Renal pelvis (tissue), 4 donors: ENCODE data around the gene NDUFS7. TPM values are rescaled to one million over a fixed set of nuclear protein-coding genes. Genes with fewer than 3 reads are reported as not detected.
A peak's percentile ranks its signal among the peaks of the same experiment; 100 is the strongest.
"Not testable (repeated sequence)": the region's sequence is repeated elsewhere in the genome, so short reads cannot be mapped to it uniquely, and the experiment has no call there.

Experiments
- DNase-seq: peaks from one replicate; pipeline ENCODE4 v3.0.0-alpha.2; 2013
- polyA plus RNA-seq, 3 donors: library from polyadenylated mRNA; unstranded; fragments of 120-200 nt; gene quantifications; one replicate each; pipeline ENCODE4 v1.2.1, GENCODE V29; 2013; ENCODE audit not compliant: insufficient read length in 3 of 3

NDUFS7 gene
- polyA plus RNA-seq, 3 donors = 76.0 to 98.5 (median 94.2) TPM

DNA sequence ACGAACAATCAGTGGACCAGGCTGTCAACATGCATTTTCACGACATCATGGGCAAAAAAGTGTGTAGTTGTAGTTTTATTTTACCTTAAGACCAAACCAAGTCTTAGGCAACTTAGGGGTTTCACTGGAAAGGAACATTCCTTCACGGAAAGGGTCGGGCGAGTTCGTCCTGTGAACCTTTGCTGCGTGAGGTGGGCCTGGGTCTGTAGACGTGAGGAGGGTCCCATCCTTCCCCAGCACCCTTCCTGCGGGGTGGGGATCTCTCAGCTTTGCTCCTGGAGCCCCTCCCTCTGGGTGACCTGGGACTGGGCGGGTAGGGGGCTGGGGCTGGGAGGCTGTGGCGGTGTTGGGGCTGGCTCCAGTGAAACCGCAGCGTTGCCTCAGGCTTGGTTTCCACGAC is 42.2 kb downstream of the NDUFS7 start:
- no peak for DNase-seq

DNA sequence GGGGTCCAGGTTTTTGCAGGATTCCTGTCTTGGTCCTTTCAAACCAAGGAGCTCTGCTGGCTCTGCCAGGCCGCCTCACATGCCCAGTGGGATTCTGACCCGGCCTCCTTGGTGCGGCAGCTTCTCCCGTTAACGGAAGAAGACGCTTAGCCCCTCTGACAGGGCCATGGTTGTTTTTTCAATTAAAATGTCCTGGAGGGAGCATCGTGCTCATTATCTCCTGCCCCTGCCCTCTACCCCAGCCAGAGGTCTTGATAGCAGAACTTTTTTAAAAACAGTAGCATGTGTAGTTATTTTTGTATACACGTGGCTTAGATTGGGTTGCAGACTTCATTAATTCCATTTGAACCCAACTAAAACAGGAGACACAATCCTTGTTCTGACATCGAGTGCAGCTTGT is 43.0 kb downstream of the NDUFS7 start:
- DNase-seq = no peak

DNA sequence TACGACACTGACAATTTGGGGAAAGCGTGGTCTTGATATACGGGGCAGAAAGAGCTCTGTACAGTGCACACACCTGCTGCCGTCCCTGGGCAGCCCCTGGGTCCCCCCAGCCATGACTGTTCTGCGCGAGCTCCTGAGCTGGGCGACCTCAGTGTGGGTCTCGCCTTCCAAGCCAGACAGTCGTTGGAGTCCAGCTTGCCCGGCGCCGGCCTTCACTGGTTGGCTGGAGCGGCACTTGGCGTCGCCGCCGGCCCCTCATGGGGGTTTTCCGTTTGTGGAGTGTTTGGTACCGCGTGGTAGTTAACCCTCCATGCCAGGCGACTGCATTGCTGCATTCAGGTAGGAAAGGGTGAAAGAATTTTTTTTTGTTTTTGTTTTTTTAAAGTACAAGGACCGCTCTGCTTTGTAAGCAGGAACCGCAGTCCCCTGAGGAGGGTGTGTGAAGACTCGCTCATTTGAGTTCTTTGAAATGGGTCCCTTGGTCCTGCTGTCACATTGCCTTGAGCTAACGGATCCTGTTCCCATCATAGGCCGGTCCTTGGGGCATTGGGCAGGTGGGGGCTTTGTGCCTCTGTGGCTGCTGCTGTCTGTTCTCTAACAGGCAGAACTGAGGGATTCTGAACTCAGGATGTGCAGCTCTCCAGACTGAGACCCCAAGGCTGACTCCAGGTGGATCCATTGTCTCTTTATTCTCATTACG is 43.7 kb downstream of the NDUFS7 start:
- DNase-seq = no peak

DNA sequence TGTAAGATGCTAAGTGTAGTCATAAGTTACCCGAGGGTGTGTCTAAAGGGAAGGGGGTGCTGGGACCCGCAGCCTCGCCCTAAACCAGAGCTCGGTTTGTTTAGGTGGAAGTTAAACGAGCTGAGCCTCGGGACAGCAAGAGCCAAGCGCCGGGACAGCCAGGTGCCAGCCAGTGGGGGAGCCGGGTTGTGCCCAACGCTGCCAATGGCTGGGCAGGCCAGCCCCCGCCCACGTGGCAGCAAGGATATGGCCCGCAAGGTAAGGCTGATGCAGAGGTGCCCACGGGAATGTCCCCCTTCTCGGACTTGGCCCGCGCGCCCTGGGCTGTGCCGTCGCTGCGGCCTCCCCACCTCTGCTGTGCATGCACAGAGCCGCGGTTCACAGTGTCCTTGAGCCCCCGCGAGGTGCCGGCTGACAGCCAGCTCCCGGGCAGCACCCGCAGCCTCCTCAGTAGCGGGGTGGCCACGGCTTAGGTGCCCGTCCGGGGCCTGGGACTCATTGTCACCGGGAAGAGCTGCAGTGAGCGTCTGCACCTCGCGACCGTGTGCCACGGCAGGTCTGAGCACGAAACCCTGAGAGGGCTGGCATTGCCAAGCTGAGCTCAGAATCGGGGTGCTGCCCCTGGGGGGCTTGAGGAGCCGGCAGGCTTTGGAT is 45.2 kb downstream of the NDUFS7 start:
- no peak for DNase-seq

DNA sequence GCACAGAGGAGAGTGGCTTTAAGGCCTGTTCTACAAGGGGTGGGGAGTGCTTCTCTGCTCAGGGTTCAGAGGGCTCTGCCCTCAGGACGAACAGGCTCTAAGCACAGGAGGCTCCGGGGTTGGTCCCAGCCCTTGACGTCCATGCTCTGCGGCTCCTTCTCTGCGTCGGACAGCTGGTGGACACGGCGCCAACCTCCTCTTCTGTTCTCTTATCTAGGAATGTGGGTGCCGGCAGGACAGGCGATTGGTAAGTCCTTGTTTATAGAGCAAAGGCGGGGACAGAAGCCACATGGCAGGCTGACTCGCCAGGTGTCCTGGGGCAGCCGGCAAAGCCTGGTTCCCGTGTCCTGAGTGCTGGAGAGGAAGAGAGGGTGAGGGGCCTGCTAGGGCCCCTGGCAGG is 46.0 kb downstream of the NDUFS7 start:
- no peak for DNase-seq

DNA sequence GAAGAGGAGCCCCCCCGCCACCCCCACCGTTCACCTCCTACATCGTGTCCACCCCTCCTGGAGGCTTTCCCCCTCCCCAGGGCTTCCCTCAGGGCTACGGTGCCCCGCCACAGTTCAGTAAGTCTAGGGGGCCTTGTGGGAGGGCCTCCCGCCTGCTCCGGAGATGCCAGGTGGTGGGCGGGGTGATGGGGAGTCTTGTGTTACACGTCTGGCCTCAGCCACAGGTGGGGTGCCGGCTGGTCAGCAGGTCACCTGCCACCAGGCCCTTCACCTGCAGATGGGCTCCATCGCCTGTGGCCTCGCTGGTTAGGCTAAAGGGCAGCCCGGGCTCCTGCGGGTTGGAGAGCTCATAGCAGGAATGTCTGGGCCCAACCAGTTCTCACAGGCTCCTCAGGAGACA is 46.5 kb downstream of the NDUFS7 start:
- no peak for DNase-seq

DNA sequence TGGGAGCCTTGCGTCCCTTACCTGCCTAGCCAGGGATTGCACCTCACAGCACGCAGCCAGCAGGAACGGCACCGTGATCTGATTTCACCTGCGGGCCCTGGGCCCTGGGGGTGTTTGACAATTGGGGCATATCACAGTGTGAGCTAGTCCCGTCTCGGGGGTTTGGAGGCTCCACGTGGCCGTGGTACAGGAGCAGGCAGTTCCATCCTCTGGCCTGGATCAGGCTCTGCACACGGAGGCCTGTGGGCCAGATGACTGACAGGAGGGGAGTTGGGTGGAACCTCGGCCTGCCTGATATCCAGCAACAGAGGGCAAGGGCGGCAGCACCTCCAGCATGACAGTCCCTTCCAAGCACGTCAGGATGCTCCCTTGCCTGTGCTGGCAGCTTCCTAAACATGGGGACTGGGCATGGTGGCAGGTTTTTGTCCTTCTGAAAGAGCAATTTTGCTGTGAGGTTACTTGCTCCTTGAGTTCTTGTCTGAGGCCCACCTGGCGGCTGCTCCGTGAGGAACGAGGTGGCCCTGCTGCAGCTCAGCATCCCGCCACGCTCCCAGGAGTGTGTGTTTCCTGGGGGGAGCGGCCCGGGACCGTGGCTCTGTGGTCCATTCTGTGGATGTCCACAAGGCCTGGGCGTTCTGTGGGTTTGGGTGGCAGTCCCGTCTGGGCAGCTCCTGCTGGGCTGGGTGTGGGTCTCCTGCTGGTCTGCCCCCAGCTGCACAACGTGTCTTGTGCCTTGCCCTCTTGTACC is 48.2 kb downstream of the NDUFS7 start:
- DNase-seq = no peak

DNA sequence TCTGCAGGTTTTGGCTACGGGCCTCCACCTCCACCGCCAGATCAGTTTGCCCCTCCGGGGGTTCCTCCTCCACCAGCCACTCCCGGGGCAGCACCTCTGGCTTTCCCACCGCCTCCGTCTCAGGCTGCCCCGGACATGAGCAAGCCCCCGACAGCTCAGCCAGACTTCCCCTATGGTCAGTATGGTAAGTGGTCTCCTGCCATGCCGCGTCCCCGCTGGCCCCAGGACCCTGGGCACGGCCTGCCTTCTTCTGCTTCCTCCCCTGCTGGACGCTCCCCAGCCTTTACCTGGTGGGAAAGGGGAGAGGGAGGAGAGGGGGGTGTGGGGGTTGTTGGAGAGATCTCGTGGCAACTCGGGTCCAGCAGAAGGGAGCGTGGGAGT is 48.8 kb downstream of the NDUFS7 start:
- no peak for DNase-seq

DNA sequence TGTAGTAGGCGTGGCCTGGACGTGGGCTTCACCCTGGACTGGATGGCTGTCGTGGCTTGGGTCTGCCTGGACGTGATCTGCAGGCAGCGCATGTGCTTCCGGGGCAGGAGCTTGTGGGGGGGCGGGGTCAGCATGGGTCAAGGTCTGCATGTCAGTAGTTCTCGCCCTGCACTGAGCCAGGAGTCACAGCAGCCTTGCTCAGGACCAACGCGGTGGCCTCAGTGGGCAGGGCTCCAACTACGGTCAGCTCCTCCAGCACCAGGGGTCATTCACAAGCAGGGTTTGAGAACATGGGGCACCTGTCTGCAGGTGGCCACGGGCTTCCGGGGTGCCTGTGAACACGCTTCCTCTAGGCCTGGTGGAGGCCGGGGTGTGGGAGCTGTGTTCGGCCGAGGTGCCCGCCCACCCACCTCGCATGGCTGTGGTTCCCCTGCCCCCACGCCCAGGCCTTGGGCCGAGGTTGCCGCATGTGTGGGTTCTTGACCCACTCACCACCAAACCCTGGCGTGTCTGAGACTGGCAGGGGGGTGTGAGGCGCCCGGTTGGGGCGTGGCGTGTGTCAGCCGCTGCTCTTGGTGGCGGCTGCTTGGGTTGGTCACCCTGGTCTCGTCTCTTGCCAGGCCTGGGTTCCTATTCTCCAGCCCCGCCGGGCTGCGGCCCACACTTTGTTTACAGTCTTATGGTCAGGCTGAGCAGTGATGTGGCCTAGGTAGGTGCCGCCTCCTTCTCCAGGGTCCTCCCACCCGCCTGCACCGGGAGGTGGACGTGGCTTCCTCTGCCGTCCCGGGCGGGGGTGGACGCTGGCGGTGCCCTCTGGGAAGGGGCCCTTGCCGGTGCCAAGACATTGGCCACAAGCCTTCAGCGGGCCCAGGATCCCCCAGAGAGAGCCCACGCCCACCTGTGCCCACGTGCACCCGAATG is 49.7 kb downstream of the NDUFS7 start:
- DNase-seq = no peak

DNA sequence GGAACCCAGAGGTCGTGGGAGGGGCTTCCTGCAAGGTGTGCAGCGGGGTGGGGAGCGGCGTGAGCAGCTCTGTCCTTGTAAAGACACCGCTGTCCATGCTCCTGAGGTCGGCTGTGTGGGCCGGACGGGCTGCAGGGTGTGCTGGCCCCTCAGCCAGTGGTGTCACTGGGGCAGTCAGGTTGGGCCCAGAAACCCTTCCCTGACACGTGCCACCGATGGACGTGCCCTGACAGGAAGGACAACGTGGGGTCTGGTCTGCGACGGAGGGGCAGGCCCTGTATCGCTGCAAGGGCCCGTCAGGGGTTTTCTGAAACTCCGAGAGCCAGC is 50.3 kb downstream of the NDUFS7 start:
- DNase-seq = no peak

DNA sequence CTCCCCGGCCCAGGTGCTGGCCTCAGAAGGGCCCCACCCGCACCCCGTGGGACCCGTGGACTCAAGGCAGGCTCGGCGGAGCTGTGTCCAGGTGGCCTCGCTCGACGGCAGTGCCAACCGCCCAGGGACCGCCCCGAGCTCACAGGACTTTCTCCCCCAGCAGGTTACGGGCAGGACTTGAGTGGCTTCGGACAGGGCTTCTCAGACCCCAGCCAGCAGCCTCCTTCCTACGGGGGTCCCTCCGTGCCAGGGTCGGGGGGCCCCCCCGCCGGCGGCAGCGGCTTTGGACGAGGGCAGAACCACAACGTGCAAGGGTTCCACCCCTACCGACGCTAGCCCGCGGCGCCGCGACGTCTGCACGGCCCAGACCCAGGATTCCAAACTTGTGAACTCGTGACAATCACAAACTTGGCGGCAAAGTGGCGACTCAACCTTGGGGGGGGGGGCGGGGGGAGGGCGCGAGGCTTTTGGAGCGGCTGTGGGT is 50.9 kb downstream of the NDUFS7 start:
- no peak for DNase-seq

DNA sequence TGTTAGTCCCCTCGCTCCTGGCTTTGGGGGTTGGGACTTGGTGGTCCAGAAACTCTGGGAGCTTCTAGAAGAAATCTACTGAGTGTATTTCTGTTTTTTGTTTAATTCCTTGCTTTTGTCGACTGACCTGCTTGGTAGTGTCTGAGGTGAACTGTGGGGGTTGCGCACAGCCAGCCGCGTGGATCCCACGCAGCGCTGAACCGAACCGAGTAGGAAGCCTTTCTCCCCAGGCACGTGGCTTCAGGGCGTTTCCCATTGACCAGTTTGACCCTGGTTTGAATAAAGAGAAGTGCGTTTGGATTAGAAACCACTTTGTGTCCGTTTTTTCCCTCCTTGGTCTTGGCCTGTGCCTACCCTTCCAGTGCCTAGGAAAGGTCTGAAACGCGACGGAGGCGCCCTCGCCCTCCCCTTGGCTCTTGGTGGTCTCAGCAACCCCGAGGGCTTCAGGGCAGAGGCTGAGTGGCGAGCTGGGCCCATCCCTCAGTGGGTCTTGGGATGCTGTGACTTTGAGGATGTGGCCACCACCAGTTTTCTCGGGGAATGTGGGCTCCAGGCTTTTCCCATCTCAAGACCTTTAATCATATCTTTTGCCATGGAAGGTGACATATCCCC is 51.8 kb downstream of the NDUFS7 start:
- no peak for DNase-seq

DNA sequence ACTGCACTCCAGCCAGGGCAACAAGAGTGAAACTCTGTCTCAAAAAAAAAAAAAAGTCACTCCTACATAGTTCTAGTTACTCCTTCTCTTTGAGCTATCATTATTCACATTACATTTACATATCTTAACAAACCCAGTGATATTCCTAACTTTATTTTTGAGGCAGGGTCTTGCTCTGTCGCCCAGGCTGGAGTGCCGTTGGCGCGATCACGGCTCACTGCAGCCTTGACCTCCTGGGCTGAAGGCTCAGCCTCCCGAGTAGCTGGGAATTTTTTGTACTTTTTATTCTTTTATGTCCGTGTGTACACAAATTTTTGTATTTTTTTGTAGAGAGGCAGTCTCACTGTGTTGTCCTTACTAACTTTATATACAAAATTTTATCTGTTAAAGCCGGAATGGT is 53.9 kb downstream of the NDUFS7 start:
- DNase-seq = no peak

DNA sequence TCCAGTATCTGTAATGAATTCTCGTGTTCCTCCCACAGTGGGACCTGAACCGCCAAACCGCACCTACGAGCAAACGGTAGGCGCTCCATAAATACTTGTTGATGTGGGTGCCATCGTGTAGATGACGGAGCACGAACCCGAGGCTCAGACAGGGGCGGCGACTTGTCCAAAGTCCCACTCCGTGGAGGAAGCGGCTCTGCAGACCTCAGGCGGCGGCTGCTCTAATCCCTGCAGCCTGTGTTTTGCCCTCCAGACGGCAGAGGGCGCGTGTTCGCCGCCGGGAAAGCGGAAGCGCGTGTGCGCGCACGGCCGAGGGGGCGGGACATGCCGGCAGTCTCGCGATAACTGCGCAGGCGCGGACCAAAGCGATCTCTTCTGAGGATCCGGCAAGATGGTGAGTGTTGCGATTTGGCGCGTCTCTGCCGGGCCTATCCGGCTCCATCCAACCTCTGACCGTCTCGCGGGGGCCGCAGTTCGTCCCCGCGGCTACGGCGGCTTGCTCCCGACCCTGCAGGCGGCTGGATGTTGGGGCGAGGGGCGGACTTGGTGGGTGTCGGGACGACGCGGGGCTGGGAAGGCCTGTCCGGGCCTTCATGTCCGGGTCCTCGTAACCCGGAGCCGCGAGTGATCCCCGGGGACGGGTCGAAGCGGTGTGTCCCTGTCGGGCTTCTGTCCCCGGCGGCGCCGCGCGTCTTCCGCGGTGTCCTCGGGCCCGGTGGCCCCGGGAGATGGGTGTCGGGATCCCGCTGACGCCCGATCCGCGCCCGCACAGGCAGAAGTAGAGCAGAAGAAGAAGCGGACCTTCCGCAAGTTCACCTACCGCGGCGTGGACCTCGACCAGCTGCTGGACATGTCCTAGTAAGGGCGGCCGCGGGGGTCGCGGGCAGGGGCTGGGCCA is 54.6 kb downstream of the NDUFS7 start, which contains the start of gene RPS15:
TSS of gene RPS15 (plus strand) at position 362 of the 898 bp plus-strand sequence. CDS start at position 392, 30 bp downstream.
- DNase-seq = peak; percentile 93

DNA sequence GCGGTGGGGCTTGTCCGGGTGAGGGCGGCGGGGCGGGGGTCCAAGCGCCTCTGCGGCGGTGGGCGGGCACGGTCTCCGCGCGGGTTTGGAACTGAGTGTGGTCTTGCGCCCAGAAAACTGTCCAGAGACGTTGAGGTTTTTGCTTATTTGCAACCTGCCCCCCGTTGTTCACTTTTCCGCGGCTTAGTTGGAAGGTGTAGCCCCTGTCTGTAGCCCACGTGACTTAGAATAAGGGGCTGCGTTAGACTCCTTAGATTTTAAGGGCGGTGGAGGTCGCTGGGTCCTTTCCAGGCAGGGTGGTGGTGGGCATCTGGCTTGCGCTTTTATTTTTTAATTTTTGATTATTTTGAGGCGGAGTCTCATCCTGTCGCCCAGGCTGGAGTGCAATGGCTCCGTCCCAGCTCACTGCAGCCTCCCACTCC is 55.2 kb downstream of the NDUFS7 start:
- no peak for DNase-seq

DNA sequence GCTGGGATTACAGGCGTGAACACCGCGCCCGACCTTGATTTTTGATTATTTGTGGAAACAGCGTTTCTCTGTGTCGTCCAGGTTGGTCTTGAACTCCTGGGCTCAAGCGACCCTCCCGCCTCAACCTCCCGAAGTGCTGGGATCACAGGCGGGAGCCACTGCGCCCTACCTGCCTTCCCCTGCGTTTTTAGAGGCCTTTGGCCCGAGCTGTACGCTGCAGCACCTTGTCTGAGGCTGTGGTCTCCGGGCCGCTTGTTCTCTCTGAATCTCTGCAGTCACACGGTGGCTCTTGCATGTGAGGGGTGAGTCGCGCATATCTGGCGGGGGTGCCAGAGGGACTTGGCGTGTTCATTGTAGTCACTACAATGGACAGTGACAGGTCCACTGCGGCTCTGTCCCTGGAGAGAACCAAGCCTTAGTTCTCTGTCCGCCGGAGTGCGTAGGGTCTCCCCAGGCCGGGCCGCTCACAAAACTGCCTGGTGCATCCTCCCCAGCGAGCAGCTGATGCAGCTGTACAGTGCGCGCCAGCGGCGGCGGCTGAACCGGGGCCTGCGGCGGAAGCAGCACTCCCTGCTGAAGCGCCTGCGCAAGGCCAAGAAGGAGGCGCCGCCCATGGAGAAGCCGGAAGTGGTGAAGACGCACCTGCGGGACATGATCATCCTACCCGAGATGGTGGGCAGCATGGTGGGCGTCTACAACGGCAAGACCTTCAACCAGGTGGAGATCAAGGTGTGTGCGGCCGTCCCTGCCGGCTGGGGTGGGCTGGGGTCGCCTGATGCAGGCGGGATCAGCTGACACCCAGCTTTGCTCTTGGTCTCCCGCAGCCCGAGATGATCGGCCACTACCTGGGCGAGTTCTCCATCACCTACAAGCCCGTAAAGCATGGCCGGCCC is 56.1 kb downstream of the NDUFS7 start:
- DNase-seq = not testable (repeated sequence)

DNA sequence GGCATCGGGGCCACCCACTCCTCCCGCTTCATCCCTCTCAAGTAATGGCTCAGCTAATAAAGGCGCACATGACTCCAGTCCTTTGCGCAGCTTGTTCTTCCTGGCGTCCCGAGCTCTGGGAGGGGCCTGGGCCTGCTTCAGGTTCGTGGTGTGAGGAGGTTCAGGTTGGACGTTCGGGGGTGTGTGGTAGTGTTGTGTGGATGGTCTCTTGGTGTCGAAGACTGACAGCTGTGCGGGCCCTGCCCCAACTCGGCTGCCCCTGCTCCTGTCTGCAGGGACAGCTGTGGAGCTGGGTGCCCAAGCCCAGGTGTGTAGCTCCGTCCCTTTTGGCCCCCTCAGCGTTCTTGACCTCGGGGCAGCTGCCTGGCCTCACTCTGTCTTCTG is 56.7 kb downstream of the NDUFS7 start:
- no peak for DNase-seq

DNA sequence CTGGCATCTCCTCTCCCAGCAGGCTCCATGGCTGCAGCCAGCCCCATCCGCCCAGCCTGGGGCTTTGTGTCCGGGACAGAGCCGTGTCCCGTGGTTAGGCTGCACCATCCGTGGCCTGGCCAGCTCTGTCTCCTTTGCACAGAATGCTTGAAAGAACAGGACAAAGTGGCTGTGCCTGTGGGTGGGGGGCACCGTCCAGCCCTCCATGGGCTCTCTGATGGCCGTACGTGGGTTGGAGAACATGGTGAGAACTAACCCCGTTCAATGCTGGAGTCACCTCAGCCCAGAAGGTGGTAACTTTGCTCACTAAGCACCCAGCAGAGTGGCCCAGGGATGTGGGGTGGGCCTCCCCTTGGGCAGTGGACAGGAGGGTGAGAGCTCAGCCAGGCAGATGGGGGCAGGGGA is 57.3 kb downstream of the NDUFS7 start:
- DNase-seq = no peak
